ENCODE results near the gene ATP2B2.

The ATP2B2 gene

GRCh38 chr3:10528046-10528445 is 22.7 kb upstream of the ATP2B2 start:
- no peak for DNase-seq

GRCh38 chr3:10527295-10528001 is 22.1 kb upstream of the ATP2B2 start:
- DNase-seq: no peak

- DNase-seq: no peak
These were observed 21.0 kb upstream of the ATP2B2 start for GRCh38 chr3:10526366-10526765.

GRCh38 chr3:10524799-10525301 is 19.5 kb upstream of the ATP2B2 start:
- no peak for DNase-seq

- no peak for DNase-seq
These were observed 18.9 kb upstream of the ATP2B2 start for GRCh38 chr3:10524270-10524669.

GRCh38 chr3:10523561-10523960 is 18.2 kb upstream of the ATP2B2 start:
- DNase-seq: no peak

- no peak for DNase-seq
These were observed 17.4 kb upstream of the ATP2B2 start for GRCh38 chr3:10522646-10523303.

GRCh38 chr3:10521772-10522441 is 16.5 kb upstream of the ATP2B2 start:
- DNase-seq: no peak

- no peak for DNase-seq
These were observed 14.7 kb upstream of the ATP2B2 start for GRCh38 chr3:10520072-10520471.

- DNase-seq: no peak
These were observed 13.8 kb upstream of the ATP2B2 start for GRCh38 chr3:10519236-10519635.

GRCh38 chr3:10518506-10519150 is 13.2 kb upstream of the ATP2B2 start:
- no peak for DNase-seq

- no peak for DNase-seq
These were observed 12.2 kb upstream of the ATP2B2 start for GRCh38 chr3:10517627-10518026.

- no peak for DNase-seq
These were observed 11.4 kb upstream of the ATP2B2 start for GRCh38 chr3:10516544-10517452.

- DNase-seq: no peak
These were observed 10.6 kb upstream of the ATP2B2 start for GRCh38 chr3:10515884-10516495.

- DNase-seq: no peak
These were observed 10.0 kb upstream of the ATP2B2 start for GRCh38 chr3:10515396-10515795.

- no peak for DNase-seq
These were observed 9.2 kb upstream of the ATP2B2 start for GRCh38 chr3:10514407-10515069.

- no peak for DNase-seq
These were observed 7.9 kb upstream of the ATP2B2 start for GRCh38 chr3:10513306-10513705.

- no peak for DNase-seq
These were observed 7.3 kb upstream of the ATP2B2 start for GRCh38 chr3:10512687-10513086.

GRCh38 chr3:10511809-10512494 is 6.6 kb upstream of the ATP2B2 start:
- DNase-seq: no peak

- no peak for DNase-seq
These were observed 5.5 kb upstream of the ATP2B2 start for GRCh38 chr3:10510743-10511432.

Measured in hippocampal formation (tissue), 2 donors.